OCI-LY3 (cell line): Measurements from ENCODE around the gene TPPP2.

Experiments
- EZH2phosphoT487 ChIP-seq: fragments of 200-600 bp; shearing (Covaris generic); IDR thresholded peaks from 2 replicates; pipeline ENCODE4 v1.6.1; 2018; ENCODE audit warnings: antibody characterized with exemption, mixed run types, low read depth
- TF ChIP-seq, protein P1 (sequence below): fragments of 200-600, 300-600 bp; sonication (generic); IDR thresholded peaks from 2 replicates; pipeline ENCODE4 v1.5.1; 2014; ENCODE audit warnings: antibody characterized with exemption, low read length, low read depth

DNA sequence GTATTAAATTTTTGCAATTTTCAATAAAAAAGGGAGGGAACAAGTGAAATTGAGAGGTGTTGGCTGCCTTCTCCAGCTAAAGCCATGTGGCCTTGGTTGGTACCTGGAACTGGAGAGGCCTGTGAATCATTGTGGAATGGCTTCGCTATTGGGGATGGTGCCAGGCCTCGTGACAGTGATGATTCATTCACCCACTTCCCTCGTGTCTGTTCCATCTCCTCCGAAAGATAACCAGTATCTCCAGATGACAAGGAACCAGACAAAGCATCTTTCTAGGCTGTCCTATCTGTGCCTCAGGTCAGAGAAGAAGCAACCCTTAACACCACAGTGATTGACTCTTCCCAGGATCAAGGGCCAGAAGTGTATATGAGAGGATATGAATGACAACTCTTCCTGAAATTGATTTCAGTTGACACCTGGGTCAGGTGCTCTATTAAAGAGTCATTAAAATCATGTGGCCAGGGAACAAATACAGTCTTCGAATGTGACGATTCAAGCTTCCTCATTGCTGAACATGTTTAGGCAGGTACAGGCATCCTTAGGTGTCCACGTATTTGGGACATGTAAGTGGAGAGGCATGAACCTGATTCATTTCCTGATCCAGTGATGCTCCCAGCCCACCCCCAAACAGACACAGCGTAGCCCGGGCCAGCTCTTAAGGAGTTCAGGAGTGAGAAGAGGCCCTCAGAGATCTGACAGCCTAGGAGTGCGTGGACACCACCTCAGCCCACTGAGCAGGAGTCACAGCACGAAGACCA, 11.8 kb downstream of the TPPP2 start, which contains the start of gene RNASE7:
- TF ChIP-seq, protein P1, sequence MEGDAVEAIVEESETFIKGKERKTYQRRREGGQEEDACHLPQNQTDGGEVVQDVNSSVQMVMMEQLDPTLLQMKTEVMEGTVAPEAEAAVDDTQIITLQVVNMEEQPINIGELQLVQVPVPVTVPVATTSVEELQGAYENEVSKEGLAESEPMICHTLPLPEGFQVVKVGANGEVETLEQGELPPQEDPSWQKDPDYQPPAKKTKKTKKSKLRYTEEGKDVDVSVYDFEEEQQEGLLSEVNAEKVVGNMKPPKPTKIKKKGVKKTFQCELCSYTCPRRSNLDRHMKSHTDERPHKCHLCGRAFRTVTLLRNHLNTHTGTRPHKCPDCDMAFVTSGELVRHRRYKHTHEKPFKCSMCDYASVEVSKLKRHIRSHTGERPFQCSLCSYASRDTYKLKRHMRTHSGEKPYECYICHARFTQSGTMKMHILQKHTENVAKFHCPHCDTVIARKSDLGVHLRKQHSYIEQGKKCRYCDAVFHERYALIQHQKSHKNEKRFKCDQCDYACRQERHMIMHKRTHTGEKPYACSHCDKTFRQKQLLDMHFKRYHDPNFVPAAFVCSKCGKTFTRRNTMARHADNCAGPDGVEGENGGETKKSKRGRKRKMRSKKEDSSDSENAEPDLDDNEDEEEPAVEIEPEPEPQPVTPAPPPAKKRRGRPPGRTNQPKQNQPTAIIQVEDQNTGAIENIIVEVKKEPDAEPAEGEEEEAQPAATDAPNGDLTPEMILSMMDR: no peak
- TF ChIP-seq EZH2phosphoT487: no peak
